ENCODE data around the gene GRAMD1A. TPM values are rescaled to one million over a fixed set of nuclear protein-coding genes. Genes with fewer than 3 reads are reported as not detected.

GRAMD1A gene
- total RNA-seq, 1 donor from 2014 or later: 79.6 TPM

GRCh38 chr19:34974646-34975045 lies 25.5 kb upstream of the GRAMD1A start:
- Mint-ChIP-seq H3K9me3 (no peaks in the 10 kb centered on the region), H3K36me3 (no peaks in the 10 kb centered on the region), H3K4me3 (no peak overlapping the region), H3K4me1 (ENCODE audit: unreplicated experiment) (peaks cover 6% of the 10 kb centered on the region), H3K27ac (no peak overlapping the region), H3K27me3 (peaks cover 10% of the 10 kb centered on the region)
- no peak for DNase-seq (ENCODE audit: extremely low spot score, unreplicated experiment)
- no peak for TF ChIP-seq CTCF (conservative IDR thresholded peaks at IDR 0.05)

GRCh38 chr19:34975056-34975455 lies 25.1 kb upstream of the GRAMD1A start:
- H3K4me1 Mint-ChIP-seq (ENCODE audit: unreplicated experiment): peaks cover 6% of the 10 kb centered on the region
- H3K27ac Mint-ChIP-seq: no peak overlapping the region
- H3K27me3 Mint-ChIP-seq: peaks cover 10% of the 10 kb centered on the region
- H3K9me3 Mint-ChIP-seq: no peaks in the 10 kb centered on the region
- DNase-seq (ENCODE audit: extremely low spot score, unreplicated experiment): no peak
- TF ChIP-seq CTCF (conservative IDR thresholded peaks at IDR 0.05): no peak
- no peaks in the 10 kb centered on the region for H3K36me3 Mint-ChIP-seq
- no peak overlapping the region for H3K4me3 Mint-ChIP-seq

- H3K4me3 Mint-ChIP-seq: no peak overlapping the region
- H3K27me3 Mint-ChIP-seq: peaks cover 10% of the 10 kb centered on the region
- TF ChIP-seq CTCF (conservative IDR thresholded peaks at IDR 0.05): no peak
- H3K27ac Mint-ChIP-seq: no peak overlapping the region
- H3K9me3 Mint-ChIP-seq: no peaks in the 10 kb centered on the region
- no peaks in the 10 kb centered on the region for H3K36me3 Mint-ChIP-seq
- no peak for DNase-seq (ENCODE audit: extremely low spot score, unreplicated experiment)
- peaks cover 6% of the 10 kb centered on the region for H3K4me1 Mint-ChIP-seq (ENCODE audit: unreplicated experiment)
These were observed 23.5 kb upstream of the GRAMD1A start for GRCh38 chr19:34976611-34977010.

GRCh38 chr19:34979819-34980640 lies 20.1 kb upstream of the GRAMD1A start:
- no peak for DNase-seq (ENCODE audit: extremely low spot score, unreplicated experiment)
- H3K27me3 Mint-ChIP-seq: peaks cover 12% of the 10 kb centered on the region
- peaks cover under 1% of the 10 kb centered on the region for H3K4me1 Mint-ChIP-seq (ENCODE audit: unreplicated experiment)
- TF ChIP-seq CTCF (conservative IDR thresholded peaks at IDR 0.05): no peak
- no peak overlapping the region for H3K27ac Mint-ChIP-seq
- no peak overlapping the region for H3K4me3 Mint-ChIP-seq
- peaks cover 4% of the 10 kb centered on the region for H3K9me3 Mint-ChIP-seq
- H3K36me3 Mint-ChIP-seq: no peaks in the 10 kb centered on the region

GRCh38 chr19:34982275-34982674 lies 17.8 kb upstream of the GRAMD1A start:
- Mint-ChIP-seq H3K27me3 (peaks cover 12% of the 10 kb centered on the region), H3K27ac (no peak overlapping the region), H3K9me3 (peaks cover 8% of the 10 kb centered on the region), H3K36me3 (no peaks in the 10 kb centered on the region), H3K4me1 (ENCODE audit: unreplicated experiment) (peaks cover 5% of the 10 kb centered on the region), H3K4me3 (no peak overlapping the region)
- no peak for TF ChIP-seq CTCF (conservative IDR thresholded peaks at IDR 0.05)
- no peak for DNase-seq (ENCODE audit: extremely low spot score, unreplicated experiment)

Measured in type B pancreatic cell (in vitro differentiated cells).